ENCODE data around the gene HDLBP.

DNA sequence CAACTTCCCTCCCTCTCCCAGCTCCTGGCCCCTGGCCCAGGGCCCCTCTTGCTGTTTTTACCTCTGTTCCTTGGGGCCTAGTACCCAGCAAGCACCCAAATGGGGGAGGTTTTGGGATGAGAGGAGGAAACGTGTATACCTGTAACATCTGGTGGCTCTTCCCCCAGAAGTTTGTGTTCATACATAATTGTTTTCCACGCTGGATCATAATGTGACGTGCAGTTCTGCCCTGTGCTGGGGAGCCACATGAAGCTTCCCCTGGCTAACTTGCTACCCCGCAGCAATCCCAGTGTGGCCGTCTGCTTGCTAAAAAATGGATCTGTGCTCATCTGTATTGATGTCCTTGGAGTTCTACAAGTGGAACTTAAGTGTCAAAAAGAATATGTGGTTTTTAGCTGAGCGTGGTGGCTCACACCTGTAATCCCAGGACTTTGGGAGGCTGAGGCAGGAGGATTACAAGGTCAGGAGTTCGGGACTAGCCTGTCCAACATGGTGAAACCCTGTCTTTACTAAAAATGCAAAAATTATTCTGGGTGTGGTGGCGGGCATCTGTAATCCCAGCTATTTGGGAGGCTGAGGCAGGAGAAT lies 90.5 kb downstream of the HDLBP start:
- TF ChIP-seq, protein P1, sequence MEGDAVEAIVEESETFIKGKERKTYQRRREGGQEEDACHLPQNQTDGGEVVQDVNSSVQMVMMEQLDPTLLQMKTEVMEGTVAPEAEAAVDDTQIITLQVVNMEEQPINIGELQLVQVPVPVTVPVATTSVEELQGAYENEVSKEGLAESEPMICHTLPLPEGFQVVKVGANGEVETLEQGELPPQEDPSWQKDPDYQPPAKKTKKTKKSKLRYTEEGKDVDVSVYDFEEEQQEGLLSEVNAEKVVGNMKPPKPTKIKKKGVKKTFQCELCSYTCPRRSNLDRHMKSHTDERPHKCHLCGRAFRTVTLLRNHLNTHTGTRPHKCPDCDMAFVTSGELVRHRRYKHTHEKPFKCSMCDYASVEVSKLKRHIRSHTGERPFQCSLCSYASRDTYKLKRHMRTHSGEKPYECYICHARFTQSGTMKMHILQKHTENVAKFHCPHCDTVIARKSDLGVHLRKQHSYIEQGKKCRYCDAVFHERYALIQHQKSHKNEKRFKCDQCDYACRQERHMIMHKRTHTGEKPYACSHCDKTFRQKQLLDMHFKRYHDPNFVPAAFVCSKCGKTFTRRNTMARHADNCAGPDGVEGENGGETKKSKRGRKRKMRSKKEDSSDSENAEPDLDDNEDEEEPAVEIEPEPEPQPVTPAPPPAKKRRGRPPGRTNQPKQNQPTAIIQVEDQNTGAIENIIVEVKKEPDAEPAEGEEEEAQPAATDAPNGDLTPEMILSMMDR (conservative IDR thresholded peaks at IDR 0.05), result no peak
- TF ChIP-seq EZH2 (IDR thresholded peaks at IDR 0.05; ENCODE audit: low read depth), result no peak

All from PC-9 (cell line).